GM18519 (cell line): ENCODE results near the gene LYZL1.
"Not testable (repeated sequence)": the region's sequence is repeated elsewhere in the genome, so short reads cannot be mapped to it uniquely, and the experiment has no call there.

Source experiments
- ATAC-seq: cut with Tn5 transposase; IDR thresholded peaks from one replicate; pipeline ENCODE4 v1.9.1; 2021; ENCODE audit warnings: mild to moderate bottlenecking, moderate library complexity; ENCODE audit not compliant: unreplicated experiment, low FRiP score

LYZL1 gene

GRCh38 chr10:29288906-29289305 lies at the start of gene LYZL1:
LYZL1 (plus strand) TSS chr10:29289070; CDS start chr10:29291868, 2,798 bp downstream.
- ATAC-seq = not testable (repeated sequence)

- ATAC-seq = no peak
These were observed 49.0 kb upstream of the LYZL1 start for GRCh38 chr10:29239569-29240472.

GRCh38 chr10:29240986-29241660 lies 47.7 kb upstream of the LYZL1 start:
- ATAC-seq = no peak

- ATAC-seq = no peak
These were observed 46.9 kb upstream of the LYZL1 start for GRCh38 chr10:29241925-29242324.

GRCh38 chr10:29243066-29243465 lies 45.8 kb upstream of the LYZL1 start:
- no peak for ATAC-seq

- no peak for ATAC-seq
These were observed 45.1 kb upstream of the LYZL1 start for GRCh38 chr10:29243750-29244149.

GRCh38 chr10:29244978-29245377 lies 43.9 kb upstream of the LYZL1 start:
- no peak for ATAC-seq

- no peak for ATAC-seq
These were observed 43.4 kb upstream of the LYZL1 start for GRCh38 chr10:29245476-29245875.

GRCh38 chr10:29246449-29246848 lies 42.4 kb upstream of the LYZL1 start:
- ATAC-seq = no peak

- ATAC-seq = no peak
These were observed 40.7 kb upstream of the LYZL1 start for GRCh38 chr10:29248158-29248557.

- ATAC-seq = no peak
These were observed 39.9 kb upstream of the LYZL1 start for GRCh38 chr10:29249018-29249417.

GRCh38 chr10:29250066-29250465 lies 38.8 kb upstream of the LYZL1 start:
- ATAC-seq = no peak

GRCh38 chr10:29252811-29253689 lies 35.8 kb upstream of the LYZL1 start:
- no peak for ATAC-seq

- ATAC-seq = no peak
These were observed 35.2 kb upstream of the LYZL1 start for GRCh38 chr10:29253690-29254029.

- peak; percentile 70 for ATAC-seq
These were observed 34.5 kb upstream of the LYZL1 start for GRCh38 chr10:29254123-29255046.

- no peak for ATAC-seq
These were observed 33.8 kb upstream of the LYZL1 start for GRCh38 chr10:29255104-29255503.

GRCh38 chr10:29256019-29256418 lies 32.9 kb upstream of the LYZL1 start:
- no peak for ATAC-seq

GRCh38 chr10:29256586-29256985 lies 32.3 kb upstream of the LYZL1 start:
- no peak for ATAC-seq

- no peak for ATAC-seq
These were observed 31.6 kb upstream of the LYZL1 start for GRCh38 chr10:29257106-29257783.
